Common myeloid progenitor, CD34-positive (primary cell): ENCODE results near the gene EFCAB10.
A peak's percentile ranks its signal among the peaks of the same experiment; 100 is the strongest.

ENCODE experiments used
- CTCF ChIA-PET: fragments of 350-600 bp; sonication (Branson Sonifier 250); formaldehyde crosslinking; loops from one replicate; lab custom pipeline; 2021; ENCODE audit warnings: antibody characterized with exemption; lab: Charles Lee
- POLR2A ChIA-PET: fragments of 350-600 bp; sonication (Branson Sonifier 250); formaldehyde crosslinking; loops from one replicate; lab custom pipeline; 2021; ENCODE audit warnings: antibody characterized with exemption; lab: Charles Lee
- DNase-seq, 3 donors: peaks; one replicate each; pipeline versions ENCODE4 v3.0.0 to v3.0.0-alpha.2; 2013
- H3K27ac ChIP-seq, 2 experiments: 1 replicate in 1 of 2; 2 replicates in 1 of 2; pipeline ENCODE4 v1.7.0; 2013; ENCODE audit warnings: inconsistent platforms in 2 of 2, low read length in 2 of 2, mild to moderate bottlenecking in 2 of 2, low read depth in 1 of 2, moderate library complexity in 1 of 2; ENCODE audit not compliant: severe bottlenecking in 2 of 2, insufficient read depth in 1 of 2, poor library complexity in 1 of 2
- H3K27me3 ChIP-seq, 5 experiments: replicated peaks in 2 of 5; 1 replicate in 3 of 5; 2 replicates in 2 of 5; pipeline versions ENCODE4 v1.6.1 to v1.7.0; 2013; ENCODE audit warnings: low read length in 4 of 5, mild to moderate bottlenecking in 2 of 5, moderate library complexity in 2 of 5, inconsistent platforms in 1 of 5; ENCODE audit not compliant: insufficient read depth in 5 of 5, control insufficient read depth in 4 of 5
- H3K36me3 ChIP-seq, 4 experiments: 1 replicate in 2 of 4; 2 replicates in 2 of 4; pipeline versions ENCODE4 v1.6.1 to v1.7.0; 2013; ENCODE audit warnings: low read length in 3 of 4, control low read depth in 1 of 4, mild to moderate bottlenecking in 1 of 4; ENCODE audit not compliant: control insufficient read depth in 4 of 4, insufficient read depth in 4 of 4
- H3K4me1 ChIP-seq, 4 experiments: 1 replicate in 3 of 4; 2 replicates in 1 of 4; pipeline versions ENCODE4 v1.6.1 to v1.7.1; 2013; ENCODE audit warnings: low read length in 3 of 4, mild to moderate bottlenecking in 3 of 4, control low read depth in 1 of 4, inconsistent platforms in 1 of 4, moderate library complexity in 1 of 4; ENCODE audit not compliant: control insufficient read depth in 4 of 4, insufficient read depth in 4 of 4; ENCODE audit errors: control extremely low read depth in 1 of 4
- H3K4me3 ChIP-seq, 7 experiments: 1 replicate in 4 of 7; 2 replicates in 3 of 7; pipeline versions ENCODE4 v1.5.1 to v1.7.0; 2013; ENCODE audit warnings: mild to moderate bottlenecking in 7 of 7, low read length in 6 of 7, moderate library complexity in 6 of 7, inconsistent platforms in 2 of 7, low read depth in 2 of 7, control low read depth in 1 of 7; ENCODE audit not compliant: insufficient read depth in 4 of 7, control insufficient read depth in 1 of 7; ENCODE audit errors: extremely low read depth in 1 of 7
- H3K9me3 ChIP-seq, 5 experiments: 1 replicate in 4 of 5; 2 replicates in 1 of 5; pipeline versions ENCODE4 v1.6.1 to v1.7.1; 2013; ENCODE audit warnings: low read length in 4 of 5, mild to moderate bottlenecking in 2 of 5, inconsistent platforms in 1 of 5, low read depth in 1 of 5, moderate library complexity in 1 of 5; ENCODE audit not compliant: control insufficient read depth in 4 of 5, insufficient read depth in 2 of 5; ENCODE audit errors: control extremely low read depth in 1 of 5
- WGBS: methylation state at CpG from one replicate; pipeline ENCODE4 v1.1.5; 2013; ENCODE audit not compliant: insufficient coverage; 5-methylcytosine and 5-hydroxymethylcytosine counted together

Gene EFCAB10

DNA sequence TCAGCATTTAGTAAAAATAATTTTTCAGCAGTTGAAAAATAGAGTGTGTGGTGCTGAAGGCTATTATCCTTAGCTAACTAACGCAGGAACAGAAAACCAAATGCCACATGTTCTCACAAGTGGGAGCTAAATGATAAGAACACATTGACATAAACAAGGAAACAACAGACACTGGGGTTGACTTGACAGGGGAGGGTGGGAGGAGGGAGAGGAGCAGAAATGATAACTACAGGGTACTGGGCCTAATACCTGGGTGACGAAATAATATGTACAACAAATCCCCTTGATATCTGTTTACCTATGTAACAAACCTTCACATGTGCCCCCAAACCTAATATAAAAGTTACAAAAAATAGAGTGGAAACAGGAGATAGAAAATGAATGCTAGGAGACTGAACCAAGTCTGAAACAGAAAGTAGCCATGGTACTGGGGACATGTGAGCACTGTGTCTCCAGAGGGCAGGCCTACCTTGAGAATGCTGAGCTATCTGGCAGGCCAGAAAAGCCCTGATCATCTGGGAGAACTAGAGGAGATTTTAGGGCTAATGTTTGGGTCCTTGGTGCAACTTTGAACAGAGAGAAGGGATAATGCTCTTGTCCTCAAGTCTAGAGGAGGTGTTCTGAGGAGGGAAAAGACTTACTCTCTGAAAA, 4.7 kb upstream of the EFCAB10 start:
- POLR2A ChIA-PET, result no interaction called here
- Histone ChIP-seq H3K9me3 (peaks cover 0 to 17% (median 3%) of the 10 kb centered on the region in 5 experiments), H3K4me3 (no peak overlapping the region), H3K36me3 (no peaks in the 10 kb centered on the region), H3K27me3 (peaks cover 0 to 3% (median 0%) of the 10 kb centered on the region in 5 experiments), H3K27ac (no peak overlapping the region), H3K4me1 (peaks cover 0 to 6% (median 5%) of the 10 kb centered on the region in 4 experiments)
- WGBS, result no CpG with 5 or more reads among the region's 2 CpGs
- DNase-seq, result peak in 1 of 3 donors; percentile 23
- CTCF ChIA-PET, result interaction anchor here (1.5 kb wide), 1 partner anchor 9 kb away, joined by 3 read pairs; no protein-coding TSS in a partner anchor

DNA sequence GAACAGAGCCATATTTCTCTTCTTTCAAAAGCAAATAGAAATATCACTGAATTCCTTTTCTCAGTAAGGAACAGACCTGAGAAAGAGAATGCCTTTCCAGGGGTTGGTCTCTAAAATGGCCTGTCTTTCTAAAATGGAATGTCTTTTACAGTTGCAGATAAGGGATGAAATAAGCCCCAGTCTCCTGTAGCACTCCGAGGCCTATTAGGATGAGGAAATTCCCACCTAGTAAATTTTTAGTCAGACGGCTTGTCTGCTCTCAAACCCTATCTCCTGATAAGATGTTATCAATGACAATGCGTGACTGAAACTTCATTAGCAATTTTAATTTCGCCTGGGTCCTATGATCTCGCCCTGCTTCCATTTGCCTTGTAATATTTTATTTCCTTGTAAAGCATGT, 2.9 kb upstream of the EFCAB10 start:
- no peak overlapping the region for H3K4me3 ChIP-seq
- ChIA-PET POLR2A (no interaction called here), CTCF (no interaction called here)
- no peaks in the 10 kb centered on the region for H3K36me3 ChIP-seq
- no peak overlapping the region for H3K27ac ChIP-seq
- peaks cover 0 to 3% (median 0%) of the 10 kb centered on the region in 5 experiments for H3K27me3 ChIP-seq
- peaks cover 0 to 6% (median 5%) of the 10 kb centered on the region in 4 experiments for H3K4me1 ChIP-seq
- peaks cover 0 to 17% (median 3%) of the 10 kb centered on the region in 5 experiments for H3K9me3 ChIP-seq
- 96% methylated on average over 5 of the region's 5 CpGs for WGBS
- DNase-seq, result peak in 1 of 3 donors; percentile 6

DNA sequence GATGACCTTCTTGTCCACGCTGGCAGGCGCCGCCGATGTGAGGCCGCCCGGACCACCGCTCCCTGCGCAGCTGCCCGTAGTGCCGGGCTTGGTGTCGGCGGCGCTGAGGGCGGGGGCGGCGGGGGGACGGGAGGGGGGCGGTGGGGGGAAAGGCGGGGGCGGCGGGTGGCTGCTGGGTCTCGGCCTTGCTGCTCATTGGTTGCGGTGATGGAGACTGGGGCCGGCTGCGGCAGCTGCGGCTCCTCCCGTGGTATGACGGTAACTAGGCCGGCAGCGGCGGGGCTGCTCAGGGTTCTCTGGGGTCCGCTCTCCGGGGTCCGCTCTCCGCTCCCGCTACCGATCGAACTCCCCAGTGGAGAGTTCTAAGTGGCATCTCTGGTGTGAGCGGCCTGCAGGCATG, 1.8 kb upstream of the EFCAB10 start:
- 86% methylated on average over 20 of the region's 39 CpGs for WGBS
- Histone ChIP-seq H3K36me3 (no peaks in the 10 kb centered on the region), H3K27me3 (peaks cover 0 to 3% (median 0%) of the 10 kb centered on the region in 5 experiments), H3K4me1 (peaks cover 0 to 6% (median 5%) of the 10 kb centered on the region in 4 experiments), H3K9me3 (peaks cover 0 to 17% (median 3%) of the 10 kb centered on the region in 5 experiments), H3K27ac (no peak overlapping the region), H3K4me3 (no peak overlapping the region)
- CTCF ChIA-PET, result no interaction called here
- POLR2A ChIA-PET, result no interaction called here
- no peak for DNase-seq

DNA sequence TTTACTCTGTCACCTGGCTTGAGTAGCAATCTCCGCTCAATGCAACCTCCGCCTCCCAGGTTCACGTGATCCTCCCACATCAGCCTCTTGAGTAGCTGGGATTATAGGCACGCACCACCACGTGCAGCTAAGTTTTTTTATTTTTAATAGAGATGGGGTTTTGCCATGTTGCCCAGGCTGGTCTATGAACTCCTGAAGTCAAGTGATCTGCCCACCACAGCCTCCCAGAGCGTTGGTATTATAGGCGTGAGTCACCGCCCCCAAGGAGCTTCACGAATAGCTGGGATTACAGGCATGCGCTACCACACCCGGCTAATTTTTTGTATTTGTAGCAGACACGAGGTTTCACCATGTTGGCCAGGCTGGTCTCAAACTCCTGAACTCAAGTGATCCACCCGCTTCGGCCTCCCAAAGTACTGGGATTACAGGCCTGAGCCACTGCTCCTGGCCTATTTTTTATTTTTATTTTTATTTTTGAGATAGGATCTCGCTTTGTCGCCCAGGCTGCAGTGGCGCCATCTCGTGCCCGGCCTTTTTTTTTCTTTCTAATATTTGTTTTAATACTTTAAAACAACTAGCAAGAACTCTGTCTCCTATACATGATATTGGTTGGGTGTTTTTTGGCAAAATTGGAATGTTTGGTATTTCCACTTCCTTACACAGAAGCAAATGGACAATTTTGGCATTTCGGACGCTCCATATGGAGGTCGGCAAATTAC, 1.1 kb downstream of the EFCAB10 start:
- Histone ChIP-seq H3K36me3 (no peaks in the 10 kb centered on the region), H3K4me1 (peaks cover 0 to 6% (median 5%) of the 10 kb centered on the region in 4 experiments), H3K4me3 (no peak overlapping the region), H3K27me3 (peaks cover 0 to 3% (median 0%) of the 10 kb centered on the region in 5 experiments), H3K9me3 (peaks cover 0 to 17% (median 3%) of the 10 kb centered on the region in 5 experiments), H3K27ac (no peak overlapping the region)
- ChIA-PET POLR2A (interaction anchor here (0.6 kb wide), 1 partner anchor 49 kb away, joined by 6 read pairs; no protein-coding TSS in a partner anchor), CTCF (no interaction called here)
- no peak for DNase-seq
- WGBS, result 97% methylated on average over 9 of the region's 22 CpGs

DNA sequence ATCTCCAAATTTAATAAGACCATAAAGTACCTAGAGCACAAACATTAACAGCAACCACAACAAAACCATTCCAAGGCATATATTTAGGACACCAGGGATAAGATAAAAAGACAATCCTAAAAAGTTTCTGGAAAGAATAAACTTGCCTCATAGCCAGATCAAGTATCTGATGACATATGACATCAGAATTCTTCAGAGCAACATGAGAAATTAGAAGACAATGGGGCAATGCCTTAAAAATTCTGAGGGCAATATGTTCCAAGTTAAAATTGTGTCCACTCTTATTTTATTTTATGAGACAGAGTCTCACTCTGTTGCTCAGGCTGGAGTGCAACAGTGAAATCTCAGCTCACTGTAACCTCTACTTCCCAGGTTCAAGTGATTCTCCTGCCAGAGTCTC, 2.8 kb downstream of the EFCAB10 start:
- peaks cover 0 to 11% (median 0%) of the 10 kb centered on the region in 5 experiments for H3K9me3 ChIP-seq
- POLR2A ChIA-PET, result no interaction called here
- DNase-seq, result no peak
- peaks cover 0 to 3% (median 0%) of the 10 kb centered on the region in 5 experiments for H3K27me3 ChIP-seq
- no peak overlapping the region for H3K27ac ChIP-seq
- no peak overlapping the region for H3K4me3 ChIP-seq
- no peaks in the 10 kb centered on the region for H3K36me3 ChIP-seq
- peaks cover 0 to 6% (median 5%) of the 10 kb centered on the region in 4 experiments for H3K4me1 ChIP-seq
- CTCF ChIA-PET, result no interaction called here

DNA sequence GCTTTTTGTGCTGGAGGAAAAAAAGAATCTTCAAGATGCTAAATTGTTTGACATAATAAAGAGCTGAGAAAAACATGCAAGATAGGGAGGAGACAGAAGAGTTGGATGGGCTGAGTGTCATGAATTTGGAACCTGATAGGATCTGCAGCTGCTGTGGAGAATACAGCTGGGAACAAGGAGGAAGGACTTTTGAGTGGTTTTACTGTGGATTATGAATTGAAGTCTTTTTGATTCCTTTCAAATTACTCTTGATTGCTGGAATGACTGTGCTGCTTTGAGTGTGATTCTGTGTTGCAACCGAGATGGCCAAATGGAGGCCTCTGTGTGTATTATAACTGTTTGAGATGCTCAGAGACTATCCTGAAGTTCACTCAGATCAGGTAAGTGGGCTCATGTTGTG, 4.0 kb downstream of the EFCAB10 start:
- no peaks in the 10 kb centered on the region for H3K36me3 ChIP-seq
- CTCF ChIA-PET, result no interaction called here
- POLR2A ChIA-PET, result no interaction called here

DNA sequence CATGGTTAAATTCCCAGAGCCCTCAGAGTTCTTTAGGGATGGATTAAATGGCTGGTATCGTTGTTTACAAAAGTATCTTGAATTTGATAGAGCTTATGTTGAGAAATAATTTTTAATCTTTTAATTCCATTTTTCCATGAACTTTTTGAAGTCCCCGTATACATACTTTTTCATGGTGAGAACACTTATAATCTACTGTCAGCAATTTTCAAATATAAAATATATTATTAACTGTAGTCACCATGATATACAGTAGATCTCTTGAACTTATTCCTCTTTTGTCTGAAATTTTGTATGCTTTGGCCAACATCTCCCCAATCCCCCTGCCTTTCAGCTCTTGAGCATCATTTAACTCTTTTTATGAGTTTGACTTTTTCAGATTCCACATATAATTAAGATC, 9.4 kb downstream of the EFCAB10 start:
- H3K4me3 ChIP-seq, result no peak overlapping the region
- no CpG with 5 or more reads among the region's 2 CpGs for WGBS
- ChIA-PET CTCF (interaction anchor here (1.3 kb wide), 1 partner anchor 9 kb away, joined by 3 read pairs; the partner anchor contains the start of gene EFCAB10), POLR2A (no interaction called here)
- DNase-seq, result no peak
- no peak overlapping the region for H3K27ac ChIP-seq
- no peaks in the 10 kb centered on the region for H3K27me3 ChIP-seq
- no peaks in the 10 kb centered on the region for H3K4me1 ChIP-seq
- peaks cover 4 to 17% (median 9%) of the 10 kb centered on the region in 4 experiments for H3K36me3 ChIP-seq
- H3K9me3 ChIP-seq, result no peaks in the 10 kb centered on the region

More for the DNA sequence above, 4.0 kb downstream of the EFCAB10 start:
- no peak overlapping the region for H3K27ac ChIP-seq
- peaks cover 0 to 6% (median 5%) of the 10 kb centered on the region in 4 experiments for H3K4me1 ChIP-seq
- peaks cover 0 to 2% (median 0%) of the 10 kb centered on the region in 5 experiments for H3K9me3 ChIP-seq
- WGBS, result 100% methylated on average over 1 of the region's 1 CpG
- H3K4me3 ChIP-seq, result no peak overlapping the region
- no peaks in the 10 kb centered on the region for H3K27me3 ChIP-seq
- no peak for DNase-seq
